Gastrocnemius medialis (tissue), 4 donors: ENCODE data around the gene ZNF423.

Experiments used
- CTCF ChIP-seq, 5 experiments: fragments of 450-650 bp in 3 of 5; fragments of 200-600 bp in 2 of 5; sonication (generic) in 2 of 5; IDR thresholded peaks in 4 of 5; conservative IDR thresholded peaks in 1 of 5; 1 replicate in 4 of 5; 2 replicates in 1 of 5; pipeline ENCODE4 v1.5.1; 2016 to 2019; ENCODE audit warnings: antibody characterized with exemption in 5 of 5, mild to moderate bottlenecking in 3 of 5, moderate library complexity in 3 of 5
- POLR2A ChIP-seq, 2 donors: fragments of 450-650 bp; IDR thresholded peaks; one replicate each; pipeline ENCODE4 v1.6.1; 2017; ENCODE audit warnings: antibody characterized with exemption in 2 of 2, mild to moderate bottlenecking in 2 of 2, moderate library complexity in 2 of 2

- TF ChIP-seq POLR2A (IDR thresholded peaks at IDR 0.05) (no peak), CTCF (IDR thresholded peaks at IDR 0.05 in 4 of 5, conservative IDR thresholded peaks at IDR 0.05 in 1 of 5) (no peak)
These were observed 340.8 kb downstream of the ZNF423 start for GRCh38 chr16:49515016-49515565.
